ENCODE measurements around the gene PIK3IP1. TPM values are rescaled to one million over a fixed set of nuclear protein-coding genes. Genes with fewer than 3 reads are reported as not detected.
A peak's percentile ranks its signal among the peaks of the same experiment; 100 is the strongest.

PIK3IP1 gene
- total RNA-seq, 4 donors from 2014 or later = 12.7 to 35.1 (median 24.7) TPM

DNA sequence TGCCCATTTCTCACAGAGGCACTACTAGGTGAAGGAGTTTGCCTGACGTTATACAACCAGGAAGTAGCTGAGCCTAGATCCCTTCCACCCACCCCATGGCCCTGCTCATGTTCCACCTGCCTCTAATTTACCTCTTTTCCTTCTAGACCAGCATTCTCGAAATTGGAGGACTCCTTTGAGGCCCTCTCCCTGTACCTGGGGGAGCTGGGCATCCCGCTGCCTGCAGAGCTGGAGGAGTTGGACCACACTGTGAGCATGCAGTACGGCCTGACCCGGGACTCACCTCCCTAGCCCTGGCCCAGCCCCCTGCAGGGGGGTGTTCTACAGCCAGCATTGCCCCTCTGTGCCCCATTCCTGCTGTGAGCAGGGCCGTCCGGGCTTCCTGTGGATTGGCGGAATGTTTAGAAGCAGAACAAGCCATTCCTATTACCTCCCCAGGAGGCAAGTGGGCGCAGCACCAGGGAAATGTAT lies 14.1 kb downstream of the PIK3IP1 start:
- H3K27me3 ChIP-seq = no peaks in the 10 kb centered on the region
- TF ChIP-seq, protein P1, sequence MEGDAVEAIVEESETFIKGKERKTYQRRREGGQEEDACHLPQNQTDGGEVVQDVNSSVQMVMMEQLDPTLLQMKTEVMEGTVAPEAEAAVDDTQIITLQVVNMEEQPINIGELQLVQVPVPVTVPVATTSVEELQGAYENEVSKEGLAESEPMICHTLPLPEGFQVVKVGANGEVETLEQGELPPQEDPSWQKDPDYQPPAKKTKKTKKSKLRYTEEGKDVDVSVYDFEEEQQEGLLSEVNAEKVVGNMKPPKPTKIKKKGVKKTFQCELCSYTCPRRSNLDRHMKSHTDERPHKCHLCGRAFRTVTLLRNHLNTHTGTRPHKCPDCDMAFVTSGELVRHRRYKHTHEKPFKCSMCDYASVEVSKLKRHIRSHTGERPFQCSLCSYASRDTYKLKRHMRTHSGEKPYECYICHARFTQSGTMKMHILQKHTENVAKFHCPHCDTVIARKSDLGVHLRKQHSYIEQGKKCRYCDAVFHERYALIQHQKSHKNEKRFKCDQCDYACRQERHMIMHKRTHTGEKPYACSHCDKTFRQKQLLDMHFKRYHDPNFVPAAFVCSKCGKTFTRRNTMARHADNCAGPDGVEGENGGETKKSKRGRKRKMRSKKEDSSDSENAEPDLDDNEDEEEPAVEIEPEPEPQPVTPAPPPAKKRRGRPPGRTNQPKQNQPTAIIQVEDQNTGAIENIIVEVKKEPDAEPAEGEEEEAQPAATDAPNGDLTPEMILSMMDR (IDR thresholded peaks at IDR 0.05) = no peak
- no peak for TF ChIP-seq POLR2A (IDR thresholded peaks at IDR 0.05)
- no peaks in the 10 kb centered on the region for H3K36me3 ChIP-seq
- H3K27ac ChIP-seq = peak overlapping the region in 1 of 2 donors; percentile 42
- no peaks in the 10 kb centered on the region for H3K4me1 ChIP-seq
- H3K9me3 ChIP-seq = no peaks in the 10 kb centered on the region
- no peak for DNase-seq
- no peak overlapping the region for H3K4me3 ChIP-seq
- intact Hi-C loops (cut with DNase I; ENCODE audit: low total_unique reads) = no loop called here

- H3K27me3 ChIP-seq = no peaks in the 10 kb centered on the region
- H3K27ac ChIP-seq = no peak overlapping the region
- DNase-seq = no peak
- no peaks in the 10 kb centered on the region for H3K9me3 ChIP-seq
- no peaks in the 10 kb centered on the region for H3K36me3 ChIP-seq
- no peak overlapping the region for H3K4me3 ChIP-seq
- H3K4me1 ChIP-seq = no peaks in the 10 kb centered on the region
- TF ChIP-seq, protein P1 (IDR thresholded peaks at IDR 0.05) = no peak
- no peak for TF ChIP-seq POLR2A (IDR thresholded peaks at IDR 0.05)
- intact Hi-C loops (cut with DNase I; ENCODE audit: low total_unique reads) = no loop called here
Observed at GRCh38 chr22:31277741-31278140, 14.5 kb downstream of the PIK3IP1 start.

DNA sequence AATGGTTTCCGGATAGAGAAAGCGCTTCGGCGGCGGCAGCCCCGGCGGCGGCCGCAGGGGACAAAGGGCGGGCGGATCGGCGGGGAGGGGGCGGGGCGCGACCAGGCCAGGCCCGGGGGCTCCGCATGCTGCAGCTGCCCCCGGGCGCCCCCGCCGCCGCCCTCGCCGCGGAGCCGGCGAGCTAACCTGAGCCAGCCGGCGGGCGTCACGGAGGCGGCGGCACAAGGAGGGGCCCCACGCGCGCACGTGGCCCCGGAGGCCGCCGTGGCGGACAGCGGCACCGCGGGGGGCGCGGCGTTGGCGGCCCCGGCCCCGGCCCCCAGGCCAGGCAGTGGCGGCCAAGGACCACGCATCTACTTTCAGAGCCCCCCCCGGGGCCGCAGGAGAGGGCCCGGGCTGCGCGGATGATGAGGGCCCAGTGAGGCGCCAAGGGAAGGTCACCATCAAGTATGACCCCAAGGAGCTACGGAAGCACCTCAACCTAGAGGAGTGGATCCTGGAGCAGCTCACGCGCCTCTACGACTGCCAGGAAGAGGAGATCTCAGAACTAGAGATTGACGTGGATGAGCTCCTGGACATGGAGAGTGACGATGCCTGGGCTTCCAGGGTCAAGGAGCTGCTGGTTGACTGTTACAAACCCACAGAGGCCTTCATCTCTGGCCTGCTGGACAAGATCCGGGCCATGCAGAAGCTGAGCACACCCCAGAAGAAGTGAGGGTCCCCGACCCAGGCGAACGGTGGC lies 15.7 kb downstream of the PIK3IP1 start:
- Histone ChIP-seq H3K4me3 (no peak overlapping the region), H3K9me3 (no peaks in the 10 kb centered on the region), H3K27me3 (no peaks in the 10 kb centered on the region), H3K27ac (no peak overlapping the region), H3K36me3 (no peaks in the 10 kb centered on the region), H3K4me1 (no peaks in the 10 kb centered on the region)
- DNase-seq = no peak
- TF ChIP-seq, protein P1 (IDR thresholded peaks at IDR 0.05) = no peak
- TF ChIP-seq POLR2A (IDR thresholded peaks at IDR 0.05) = no peak
- intact Hi-C loops (cut with DNase I; ENCODE audit: low total_unique reads) = no loop called here

DNA sequence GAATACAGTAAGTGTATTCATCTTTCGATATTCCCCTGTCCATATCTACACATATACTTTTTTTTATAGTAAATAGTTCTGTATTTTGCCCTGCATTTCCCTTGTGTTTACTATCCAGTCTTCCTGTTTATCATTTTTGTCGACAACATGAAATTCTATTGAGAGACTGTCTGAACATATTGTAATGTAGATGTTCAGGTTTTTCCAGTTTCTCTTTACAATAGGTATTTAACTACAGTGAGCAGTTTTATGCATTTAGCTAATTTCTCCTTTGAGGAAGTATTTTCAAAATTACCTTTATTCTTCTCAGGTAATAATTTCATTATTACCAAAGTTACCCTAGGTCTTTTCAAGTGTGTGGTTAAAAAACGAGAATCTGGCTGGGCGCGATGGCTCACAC lies 16.7 kb downstream of the PIK3IP1 start:
- no peaks in the 10 kb centered on the region for H3K36me3 ChIP-seq
- no peak overlapping the region for H3K27ac ChIP-seq
- no peak overlapping the region for H3K4me3 ChIP-seq
- no peaks in the 10 kb centered on the region for H3K9me3 ChIP-seq
- no peak for DNase-seq
- intact Hi-C loops (cut with DNase I; ENCODE audit: low total_unique reads) = no loop called here
- H3K27me3 ChIP-seq = no peaks in the 10 kb centered on the region
- H3K4me1 ChIP-seq = no peaks in the 10 kb centered on the region
- TF ChIP-seq, protein P1 (IDR thresholded peaks at IDR 0.05) = no peak
- no peak for TF ChIP-seq POLR2A (IDR thresholded peaks at IDR 0.05)

DNA sequence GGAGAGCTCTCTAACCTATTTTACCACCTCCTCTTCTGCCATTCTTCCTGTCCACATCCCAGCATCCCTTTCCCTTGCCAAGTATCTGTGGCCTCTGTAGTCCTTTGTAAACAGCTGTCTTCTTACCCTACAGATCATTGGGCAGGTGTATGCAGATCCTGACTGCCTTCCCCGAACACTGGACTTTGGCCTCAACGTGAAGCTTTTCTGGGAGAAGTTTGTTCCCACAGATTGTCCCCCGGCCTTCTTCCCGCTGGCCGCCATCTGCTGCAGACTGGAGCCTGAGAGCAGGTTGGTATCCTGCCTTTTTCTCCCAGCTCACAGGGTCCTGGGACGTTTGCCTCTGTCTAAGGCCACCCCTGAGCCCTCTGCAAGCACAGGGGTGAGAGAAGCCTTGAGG lies 17.3 kb downstream of the PIK3IP1 start:
- Histone ChIP-seq H3K4me3 (no peak overlapping the region), H3K36me3 (no peaks in the 10 kb centered on the region), H3K27me3 (no peaks in the 10 kb centered on the region), H3K27ac (no peak overlapping the region), H3K9me3 (no peaks in the 10 kb centered on the region), H3K4me1 (no peaks in the 10 kb centered on the region)
- DNase-seq = no peak
- intact Hi-C loops (cut with DNase I; ENCODE audit: low total_unique reads) = no loop called here
- TF ChIP-seq, protein P1 (IDR thresholded peaks at IDR 0.05) = no peak
- no peak for TF ChIP-seq POLR2A (IDR thresholded peaks at IDR 0.05)
